Measurements from ENCODE around the gene SLC17A9.

GRCh38 chr20:62910217-62910766 lies 42.2 kb upstream of the SLC17A9 start:
- no peak for TF ChIP-seq POLR2A (IDR thresholded peaks at IDR 0.05; ENCODE audit: low read length)
- TF ChIP-seq GATA1 (IDR thresholded peaks at IDR 0.05; ENCODE audit: low read depth, low read length), result no peak
